LNCAP (cell line): ENCODE measurements around the gene GIMAP2.

ENCODE experiments used
- TF ChIP-seq, protein P1 (sequence below): fragments of 450-650 bp; IDR thresholded peaks from 2 replicates; pipeline ENCODE4 v1.5.1; 2017; ENCODE audit warnings: mild to moderate bottlenecking

Gene GIMAP2

DNA sequence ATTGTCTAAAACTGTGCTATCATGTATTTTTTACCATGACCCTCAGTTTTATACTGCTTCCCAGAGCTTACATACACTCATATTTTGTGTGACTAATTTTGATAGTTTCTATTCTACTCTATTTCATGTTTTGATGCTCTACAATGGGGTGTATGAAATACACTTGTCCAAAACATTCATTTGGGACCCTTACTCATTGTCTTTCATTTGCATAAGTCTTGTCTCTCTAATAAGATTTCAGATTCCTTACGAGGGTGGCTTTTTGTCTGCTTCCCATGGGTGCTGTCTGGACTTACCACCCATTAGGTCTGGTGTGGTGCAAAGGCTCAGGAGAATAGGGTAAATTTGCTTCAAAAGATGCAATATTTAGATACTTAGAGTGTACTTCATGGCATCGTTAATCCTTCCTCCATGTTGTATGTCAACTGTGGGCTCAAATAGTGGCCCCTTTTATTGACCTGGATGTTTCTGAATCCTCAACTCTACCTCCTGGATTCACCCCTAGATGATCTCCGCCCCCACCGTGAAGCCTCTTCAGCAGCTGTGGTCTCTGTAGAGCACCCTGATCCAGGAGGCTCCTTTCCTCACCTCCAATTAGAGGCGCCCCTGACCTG, 48.1 kb downstream of the GIMAP2 start:
- TF ChIP-seq, protein P1, sequence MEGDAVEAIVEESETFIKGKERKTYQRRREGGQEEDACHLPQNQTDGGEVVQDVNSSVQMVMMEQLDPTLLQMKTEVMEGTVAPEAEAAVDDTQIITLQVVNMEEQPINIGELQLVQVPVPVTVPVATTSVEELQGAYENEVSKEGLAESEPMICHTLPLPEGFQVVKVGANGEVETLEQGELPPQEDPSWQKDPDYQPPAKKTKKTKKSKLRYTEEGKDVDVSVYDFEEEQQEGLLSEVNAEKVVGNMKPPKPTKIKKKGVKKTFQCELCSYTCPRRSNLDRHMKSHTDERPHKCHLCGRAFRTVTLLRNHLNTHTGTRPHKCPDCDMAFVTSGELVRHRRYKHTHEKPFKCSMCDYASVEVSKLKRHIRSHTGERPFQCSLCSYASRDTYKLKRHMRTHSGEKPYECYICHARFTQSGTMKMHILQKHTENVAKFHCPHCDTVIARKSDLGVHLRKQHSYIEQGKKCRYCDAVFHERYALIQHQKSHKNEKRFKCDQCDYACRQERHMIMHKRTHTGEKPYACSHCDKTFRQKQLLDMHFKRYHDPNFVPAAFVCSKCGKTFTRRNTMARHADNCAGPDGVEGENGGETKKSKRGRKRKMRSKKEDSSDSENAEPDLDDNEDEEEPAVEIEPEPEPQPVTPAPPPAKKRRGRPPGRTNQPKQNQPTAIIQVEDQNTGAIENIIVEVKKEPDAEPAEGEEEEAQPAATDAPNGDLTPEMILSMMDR, result no peak

DNA sequence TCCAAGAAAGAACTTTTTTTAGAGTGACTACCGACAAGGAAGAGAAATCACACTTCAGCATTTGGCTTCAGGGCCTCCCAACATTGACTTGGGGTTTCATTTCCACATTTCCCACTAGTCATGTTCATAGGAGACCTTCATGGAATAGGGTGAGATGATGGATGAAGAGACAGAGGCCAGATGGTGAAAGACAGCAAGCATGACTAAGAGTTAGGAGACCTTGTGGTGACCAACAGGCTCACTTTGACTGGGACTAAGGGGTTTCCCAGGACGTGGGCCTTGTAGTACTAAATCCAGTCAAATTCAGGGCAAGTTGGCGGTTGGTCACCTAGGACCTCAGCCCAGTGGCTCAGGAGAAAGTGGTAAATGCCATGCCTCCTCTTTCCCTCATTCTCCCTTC, 48.7 kb downstream of the GIMAP2 start:
- TF ChIP-seq, protein P1, result no peak

DNA sequence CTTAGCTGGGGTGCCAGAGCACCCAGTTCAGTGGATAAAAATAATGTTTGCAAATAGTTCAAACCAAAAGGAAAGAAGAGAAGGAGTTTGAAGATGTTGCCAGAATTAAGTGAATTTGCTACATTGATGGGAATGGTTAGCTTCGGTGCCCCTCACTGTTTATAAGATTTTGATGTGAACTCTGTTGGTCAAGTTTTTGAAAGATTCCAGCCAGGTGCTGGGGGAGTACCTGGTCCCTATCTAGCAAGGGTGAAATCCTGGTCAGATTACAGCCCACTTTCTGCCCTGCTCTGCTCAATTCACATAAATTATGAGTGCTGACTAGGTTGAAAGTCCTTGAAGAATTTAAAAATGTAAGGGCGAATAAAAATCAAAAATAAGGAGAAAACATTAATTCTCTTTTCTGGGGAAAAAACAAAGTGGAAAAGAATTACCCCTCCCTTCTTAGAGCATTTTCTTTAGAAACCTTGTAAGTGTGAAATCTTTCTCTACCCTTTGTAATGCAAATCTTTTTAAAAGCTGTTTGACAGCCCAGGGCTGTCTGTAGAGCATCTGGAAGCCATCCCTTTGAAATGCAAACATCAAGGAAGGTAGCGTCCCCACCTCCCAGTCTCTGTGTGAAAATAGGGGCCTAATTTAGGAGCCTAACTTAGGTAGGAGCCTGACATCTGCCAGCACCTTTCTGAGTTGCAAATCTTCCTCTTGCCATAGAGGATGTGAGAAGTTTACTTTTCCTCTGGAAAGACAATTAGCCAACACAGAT, 50.3 kb downstream of the GIMAP2 start:
- TF ChIP-seq, protein P1, result no peak

DNA sequence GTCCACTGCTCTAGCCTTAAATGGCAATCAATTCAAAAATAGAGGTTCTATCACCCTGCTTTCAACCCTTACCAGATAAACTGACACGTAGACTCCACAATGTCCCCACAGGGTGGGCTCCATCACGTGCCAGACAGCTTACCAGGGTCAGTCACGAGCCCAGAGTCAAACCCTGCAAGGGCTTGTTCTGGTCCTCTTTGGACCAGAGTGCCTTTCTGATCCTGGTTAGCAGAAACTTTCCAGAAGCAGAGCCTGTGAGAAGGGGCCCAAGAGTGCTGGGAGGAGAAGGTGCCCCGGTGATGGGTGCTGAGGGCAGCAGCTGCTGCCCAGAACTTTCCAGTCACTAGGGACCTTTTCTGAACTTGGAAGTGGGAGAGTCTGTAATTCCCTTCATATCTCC, 51.4 kb downstream of the GIMAP2 start:
- TF ChIP-seq, protein P1, result no peak

DNA sequence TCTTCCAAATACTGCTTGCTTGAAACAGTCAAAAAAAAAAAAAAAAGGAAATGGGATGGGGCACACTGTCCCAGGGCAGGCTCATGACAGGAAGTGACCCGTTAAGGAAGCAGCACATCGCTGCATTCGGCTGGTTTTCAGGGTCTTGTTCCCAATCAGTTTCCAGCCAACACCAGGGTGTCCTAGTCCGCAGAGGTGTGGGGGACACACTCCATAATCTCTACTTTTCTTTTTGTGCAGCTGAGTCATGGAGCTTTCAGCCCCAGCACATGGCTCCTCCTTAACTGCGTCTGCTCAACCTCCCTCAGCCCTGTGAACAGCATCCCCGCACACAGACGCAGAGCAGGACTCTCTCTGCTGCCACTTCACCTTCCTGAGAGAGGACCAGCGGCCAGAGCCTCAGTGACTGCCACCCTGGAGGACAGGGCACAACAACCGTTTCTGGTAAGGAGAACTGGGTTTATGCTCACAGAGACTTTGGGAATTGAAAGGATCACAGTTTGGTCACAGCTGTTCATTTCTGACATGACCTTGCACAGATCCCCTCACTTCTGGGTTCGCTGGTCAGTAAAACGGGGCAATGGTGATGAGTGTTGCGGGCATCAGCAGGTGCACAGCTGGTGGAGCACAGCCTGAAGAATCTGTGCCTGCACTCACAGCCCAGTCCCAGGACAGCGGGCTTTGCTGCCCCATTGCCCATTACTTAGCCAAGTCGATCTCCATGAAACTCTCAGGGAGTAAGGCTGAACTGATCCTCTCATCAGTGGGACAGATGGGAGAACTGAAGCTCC, 52.0 kb downstream of the GIMAP2 start, which contains the start of gene GIMAP5:
Gene GIMAP5 (plus strand): TSS at position 154 of the 791 bp plus-strand sequence. CDS start 3,467 bp downstream, outside the sequence.
- TF ChIP-seq, protein P1, result no peak

DNA sequence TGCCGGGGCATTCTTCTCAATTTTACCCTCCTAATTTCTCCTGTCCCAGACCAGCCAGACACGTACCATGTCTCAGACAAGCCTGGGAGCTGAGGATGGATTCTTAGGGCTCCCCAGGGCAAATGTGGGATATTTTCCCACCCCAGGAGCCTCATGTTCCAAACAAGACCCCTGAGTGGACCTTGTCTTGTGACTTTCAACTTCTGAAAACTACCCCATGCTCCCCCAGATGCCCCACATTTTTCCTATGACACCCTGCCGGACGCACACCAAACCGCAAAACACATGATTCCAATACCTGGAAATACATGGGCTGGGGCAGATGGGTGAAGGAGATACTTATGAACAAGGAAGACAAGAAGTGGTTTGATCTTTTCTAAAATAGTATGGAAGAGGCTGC, 52.6 kb downstream of the GIMAP2 start:
- TF ChIP-seq, protein P1, result no peak

DNA sequence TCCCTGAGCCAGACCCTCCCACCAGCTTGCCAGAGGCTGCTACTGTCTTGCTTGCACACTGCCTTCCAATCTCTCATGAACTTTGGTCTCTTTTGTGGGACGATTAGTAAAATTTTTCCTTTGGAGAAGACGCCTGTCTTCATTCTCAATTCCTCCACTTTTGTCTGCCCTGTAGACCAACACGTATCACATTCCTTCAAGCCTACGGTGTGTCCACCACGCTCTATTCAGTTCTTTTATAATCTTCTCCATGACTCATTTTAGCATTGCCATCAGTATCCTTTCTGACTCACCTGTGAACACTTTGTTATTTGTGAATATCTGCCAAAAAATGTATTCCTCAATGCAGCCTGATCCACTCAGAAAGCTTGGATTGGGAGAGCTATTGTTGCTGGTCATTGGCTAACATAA, 53.1 kb downstream of the GIMAP2 start:
- TF ChIP-seq, protein P1, result no peak
